OCI-LY7 (cell line): ENCODE results near the gene SKIC3. TPM values are rescaled to one million over a fixed set of nuclear protein-coding genes. Genes with fewer than 3 reads are reported as not detected.

Source experiments
- BruUV-seq: library from RNA; stranded (reverse); fragments of 400-500 nt; replicated peaks from 2 replicates; lab custom pipeline; 2021; lab: Mats Ljungman, UMichigan
- CTCF ChIA-PET: fragments of 300-600 bp; sonication (Branson Sonifier 250); formaldehyde crosslinking; loops from one replicate; lab custom pipeline; 2022; ENCODE audit warnings: antibody characterized with exemption; ENCODE audit not compliant: unreplicated experiment; lab: Charles Lee
- POLR2A ChIA-PET: fragments of 300-600 bp; sonication (Branson Sonifier 250); formaldehyde crosslinking; loops from one replicate; lab custom pipeline; 2022; ENCODE audit warnings: antibody characterized with exemption; lab: Charles Lee
- DNase-seq: peaks from one replicate; pipeline ENCODE4 v3.0.0-alpha.2; 2015; ENCODE audit warnings: low spot score
- H2AFZ ChIP-seq: fragments of 200-600 bp; sonication (generic), shearing (Covaris generic); 2 replicates; pipeline ENCODE4 v1.6.1; 2014; ENCODE audit warnings: mild to moderate bottlenecking, antibody characterized with exemption, low read length, moderate library complexity
- H3K27ac ChIP-seq: fragments of 200-600 bp; sonication (generic); 2 replicates; pipeline ENCODE4 v1.5.1; 2014; ENCODE audit warnings: mixed run types, low read depth, mild to moderate bottlenecking, moderate library complexity, low read length, inconsistent platforms; ENCODE audit not compliant: poor library complexity, severe bottlenecking
- H3K36me3 ChIP-seq: fragments of 200-600 bp; sonication (generic); 2 replicates; pipeline ENCODE4 v1.6.1; 2014; ENCODE audit warnings: mild to moderate bottlenecking, antibody characterized with exemption, low read length, moderate library complexity, mixed read lengths; ENCODE audit not compliant: insufficient read depth
- H3K4me1 ChIP-seq: fragments of 200-600 bp; sonication (generic); 2 replicates; pipeline ENCODE4 v1.5.1; 2014; ENCODE audit warnings: mild to moderate bottlenecking, low read length; ENCODE audit not compliant: insufficient read depth, poor library complexity, severe bottlenecking
- H3K4me2 ChIP-seq: fragments of 200-600 bp; sonication (generic); 2 replicates; pipeline ENCODE4 v1.6.1; 2014; ENCODE audit warnings: mild to moderate bottlenecking, low read length
- H3K4me3 ChIP-seq: fragments of 200-600 bp; sonication (generic); 2 replicates; pipeline ENCODE4 v1.5.1; 2014; ENCODE audit warnings: mild to moderate bottlenecking, low read depth, low read length; ENCODE audit not compliant: poor library complexity, severe bottlenecking
- H3K79me2 ChIP-seq: fragments of 200-600 bp; sonication (generic); 2 replicates; pipeline ENCODE4 v1.6.1; 2016; ENCODE audit warnings: low read depth, mild to moderate bottlenecking, low read length, moderate library complexity, mixed read lengths; ENCODE audit not compliant: insufficient read depth
- H3K9me2 ChIP-seq: fragments of 200-600 bp; sonication (generic); 2 replicates; pipeline ENCODE4 v1.6.1; 2016; ENCODE audit warnings: mild to moderate bottlenecking, low read length, mixed read lengths; ENCODE audit not compliant: insufficient read depth
- H3K9me3 ChIP-seq: fragments of 200-600 bp; sonication (generic); 2 replicates; pipeline ENCODE4 v1.6.1; 2014; ENCODE audit warnings: mild to moderate bottlenecking, mixed run types, low read length, mixed read lengths
- H4K20me1 ChIP-seq: fragments of 200-600 bp; sonication (generic); 2 replicates; pipeline ENCODE4 v1.6.1; 2014; ENCODE audit warnings: mild to moderate bottlenecking, antibody characterized with exemption, low read length, moderate library complexity, mixed read lengths; ENCODE audit not compliant: insufficient read depth
- CTCF ChIP-seq: fragments of 200-600 bp; sonication (generic); conservative IDR thresholded peaks from 2 replicates; pipeline ENCODE4 v1.5.1; 2014; ENCODE audit warnings: mild to moderate bottlenecking, antibody characterized with exemption, low read length, moderate library complexity, mixed read lengths
- EZH2phosphoT487 ChIP-seq: fragments of 200-600 bp; sonication (generic); IDR thresholded peaks from 2 replicates; pipeline ENCODE4 v1.6.1; 2018; ENCODE audit warnings: low read depth, borderline replicate concordance, mild to moderate bottlenecking, mixed run types, antibody characterized with exemption, low read length, moderate library complexity, mixed read lengths
- intact Hi-C: fragments of 100-400 bp; cut with micrococcal nuclease; formaldehyde crosslinking; loops from one replicate; pipeline ENCODE4 v1.10.0; 2022; ENCODE audit not compliant: unreplicated experiment
- total RNA-seq, 2 experiments: library from RNA; depleted of rRNA in 1 of 2; stranded (reverse); fragments of >200 nt in 1 of 2; shearing (Covaris generic) in 1 of 2; gene quantifications; 2 replicates each; pipeline ENCODE4 v1.2.3, GENCODE V29; 2014 to 2022

Gene SKIC3
- total RNA-seq, 2 experiments from 2014 or later, result 55.4 to 73.9 TPM

- TF ChIP-seq EZH2phosphoT487, result no peak
- TF ChIP-seq CTCF, result no peak
- Histone ChIP-seq H3K4me2 (no peak overlapping the region), H3K36me3 (peaks cover 83% of the 10 kb centered on the region), H3K9me2 (no peaks in the 10 kb centered on the region), H3K27ac (no peak overlapping the region), H3K9me3 (no peaks in the 10 kb centered on the region), H3K79me2 (no peaks in the 10 kb centered on the region), H2AFZ (no peak overlapping the region), H3K4me3 (no peak overlapping the region), H3K4me1 (peaks cover 7% of the 10 kb centered on the region), H4K20me1 (no peaks in the 10 kb centered on the region)
- CTCF ChIA-PET, result no interaction called here
- intact Hi-C loops, result no loop called here
- POLR2A ChIA-PET, result no interaction called here
- no TSS peak for BruUV-seq
- no peak for DNase-seq
These were observed 21.0 kb downstream of the SKIC3 start for GRCh38 chr5:95533761-95534160.

- H3K36me3 ChIP-seq, result peaks cover 85% of the 10 kb centered on the region
These were observed 21.7 kb downstream of the SKIC3 start for GRCh38 chr5:95533106-95533505.

More at GRCh38 chr5:95533106-95533505, 21.7 kb downstream of the SKIC3 start:
- Histone ChIP-seq H3K4me1 (peaks cover 7% of the 10 kb centered on the region), H3K27ac (no peak overlapping the region), H3K4me2 (no peak overlapping the region), H4K20me1 (no peaks in the 10 kb centered on the region), H3K9me2 (no peaks in the 10 kb centered on the region), H3K79me2 (no peaks in the 10 kb centered on the region), H2AFZ (no peak overlapping the region), H3K4me3 (no peak overlapping the region), H3K9me3 (no peaks in the 10 kb centered on the region)
- intact Hi-C loops, result no loop called here
- BruUV-seq, result no TSS peak
- POLR2A ChIA-PET, result interaction anchor here (0.7 to 1.7 kb wide), 5 partner anchors 8 to 924 kb away, joined by 3 to 8 read pairs (median 3); no protein-coding TSS in a partner anchor
- CTCF ChIA-PET, result no interaction called here
- TF ChIP-seq CTCF (no peak), EZH2phosphoT487 (no peak)
- DNase-seq, result no peak
